PC-3 (cell line): Measurements from ENCODE around the gene KAZN. TPM values are rescaled to one million over a fixed set of nuclear protein-coding genes. Genes with fewer than 3 reads are reported as not detected.

Source experiments
- ATAC-seq: fragments of 200-7000 bp; cut with Tn5 transposase; 2 replicates; pipeline ENCODE4 v1.9.1; 2020; ENCODE audit warnings: mild to moderate bottlenecking, moderate library complexity
- BruUV-seq: library from RNA; stranded (reverse); fragments of 400-500 nt; replicated peaks from 2 replicates; lab custom pipeline; 2021; lab: Mats Ljungman, UMichigan
- CTCF ChIA-PET: fragments of 300-600 bp; sonication (Branson Sonifier 250); formaldehyde crosslinking; loops from one replicate; lab custom pipeline; 2022; ENCODE audit warnings: antibody characterized with exemption; lab: Charles Lee
- POLR2A ChIA-PET: fragments of 300-600 bp; sonication (Branson Sonifier 250); formaldehyde crosslinking; loops from one replicate; lab custom pipeline; 2022; ENCODE audit warnings: antibody characterized with exemption; ENCODE audit not compliant: unreplicated experiment; lab: Charles Lee
- DNase-seq: peaks from one replicate; pipeline ENCODE4 v3.0.0-alpha.2; 2015
- H2AFZ ChIP-seq: fragments of 300-600 bp; sonication (generic); 2 replicates; pipeline ENCODE4 v1.6.0; 2016; ENCODE audit warnings: antibody characterized with exemption, low read length
- H3F3A ChIP-seq: fragments of 300-600 bp; sonication (generic); one replicate; pipeline ENCODE4 v1.6.0; 2017; ENCODE audit warnings: antibody characterized with exemption, low read length, control low read depth, mild to moderate bottlenecking; ENCODE audit not compliant: unreplicated experiment
- H3K27ac ChIP-seq: fragments of 300-600 bp; sonication (generic); 2 replicates; pipeline ENCODE4 v1.5.1; 2016; ENCODE audit warnings: mild to moderate bottlenecking, low read length
- H3K27me3 ChIP-seq: fragments of 300-600 bp; sonication (generic); 2 replicates; pipeline ENCODE4 v1.6.1; 2016; ENCODE audit warnings: low read length, mixed read lengths
- H3K36me3 ChIP-seq: fragments of 300-600 bp; sonication (generic); 2 replicates; pipeline ENCODE4 v1.6.1; 2016; ENCODE audit warnings: low read depth, mixed run types, low read length, mixed read lengths
- H3K4me1 ChIP-seq: fragments of 300-600 bp; sonication (generic); 2 replicates; pipeline ENCODE4 v1.5.1; 2016; ENCODE audit warnings: low read length; ENCODE audit not compliant: insufficient read depth
- H3K4me2 ChIP-seq: fragments of 300-600 bp; sonication (generic); 2 replicates; pipeline ENCODE4 v1.6.0; 2016; ENCODE audit warnings: low read length
- H3K4me3 ChIP-seq: fragments of 300-600 bp; sonication (generic); 2 replicates; pipeline ENCODE4 v1.5.1; 2016; ENCODE audit warnings: mild to moderate bottlenecking, low read length, mixed read lengths
- H3K79me2 ChIP-seq: fragments of 300-600 bp; sonication (generic); 2 replicates; pipeline ENCODE4 v1.6.1; 2017; ENCODE audit warnings: low read length, mixed read lengths
- H3K9ac ChIP-seq: fragments of 300-600 bp; sonication (generic); 2 replicates; pipeline ENCODE4 v1.6.0; 2016; ENCODE audit warnings: mild to moderate bottlenecking, low read length
- H3K9me2 ChIP-seq: fragments of 300-600 bp; sonication (generic); replicated peaks from 2 replicates; pipeline ENCODE4 v1.6.1; 2016; ENCODE audit warnings: mixed run types, low read length, mixed read lengths
- H3K9me3 ChIP-seq: fragments of 300-600 bp; sonication (generic); 2 replicates; pipeline ENCODE4 v1.6.1; 2016; ENCODE audit warnings: low read length, mixed read lengths
- H4K20me1 ChIP-seq: fragments of 300-600 bp; sonication (generic); 2 replicates; pipeline ENCODE4 v1.6.1; 2016; ENCODE audit warnings: low read length, mixed read lengths
- CTCF ChIP-seq: fragments of 300-600 bp; sonication (generic); conservative IDR thresholded peaks from 2 replicates; pipeline ENCODE4 v1.5.1; 2017; ENCODE audit warnings: antibody characterized with exemption, low read depth, mild to moderate bottlenecking, low read length
- EZH2 ChIP-seq: fragments of 300-600 bp; sonication (generic); IDR thresholded peaks from one replicate; pipeline ENCODE4 v1.6.1; 2017; ENCODE audit warnings: antibody characterized with exemption, mild to moderate bottlenecking, low read length; ENCODE audit not compliant: unreplicated experiment
- EZH2phosphoT487 ChIP-seq: fragments of 300-600 bp; sonication (generic); IDR thresholded peaks from 2 replicates; pipeline ENCODE4 v1.6.1; 2018; ENCODE audit warnings: mild to moderate bottlenecking, antibody characterized with exemption, low read length, borderline replicate concordance
- intact Hi-C: fragments of 100-400 bp; cut with micrococcal nuclease; formaldehyde crosslinking; loops from 2 replicates; pipeline ENCODE4 v1.9.0; 2023
- total RNA-seq: library from RNA; depleted of rRNA; stranded (reverse); fragments of >200 nt; gene quantifications from 2 replicates; pipeline ENCODE4 v1.2.3, GENCODE V29; 2014

KAZN gene
- total RNA-seq, 1 experiment from 2014 or later: 2.0 TPM

GRCh38 chr1:14794136-14794768, 195.8 kb downstream of the KAZN start:
- CTCF ChIA-PET: no interaction called here
- no TSS peak for BruUV-seq
- no peaks in the 10 kb centered on the region for H4K20me1 ChIP-seq
- TF ChIP-seq CTCF (no peak), EZH2phosphoT487 (no peak), EZH2 (no peak)
- no peak overlapping the region for H3K9ac ChIP-seq
- intact Hi-C loops: no loop called here
- POLR2A ChIA-PET: no interaction called here
- no peaks in the 10 kb centered on the region for H3K36me3 ChIP-seq
- H3K79me2 ChIP-seq: no peaks in the 10 kb centered on the region
- H3K9me3 ChIP-seq: no peaks in the 10 kb centered on the region
- no peak overlapping the region for H3K27ac ChIP-seq
- no peak for DNase-seq
- no peak overlapping the region for H3K4me3 ChIP-seq
- no peak overlapping the region for H2AFZ ChIP-seq
- H3K4me1 ChIP-seq: no peaks in the 10 kb centered on the region
- H3K27me3 ChIP-seq: no peaks in the 10 kb centered on the region
- H3K9me2 ChIP-seq: no peaks in the 10 kb centered on the region
- no peak overlapping the region for H3K4me2 ChIP-seq
- no peaks in the 10 kb centered on the region for H3F3A ChIP-seq
- ATAC-seq: no peak

GRCh38 chr1:14794906-14795305, 196.4 kb downstream of the KAZN start:
- H3K4me3 ChIP-seq: no peak overlapping the region
- no peaks in the 10 kb centered on the region for H3K9me2 ChIP-seq
- H3K36me3 ChIP-seq: no peaks in the 10 kb centered on the region
- TF ChIP-seq CTCF (no peak), EZH2phosphoT487 (no peak), EZH2 (no peak)
- ATAC-seq: no peak
- no peak overlapping the region for H2AFZ ChIP-seq
- H3K9ac ChIP-seq: no peak overlapping the region
- ChIA-PET CTCF (no interaction called here), POLR2A (no interaction called here)
- H3F3A ChIP-seq: no peaks in the 10 kb centered on the region
- no peaks in the 10 kb centered on the region for H3K27me3 ChIP-seq
- H3K79me2 ChIP-seq: no peaks in the 10 kb centered on the region
- no peak for DNase-seq
- no peaks in the 10 kb centered on the region for H4K20me1 ChIP-seq
- BruUV-seq: no TSS peak
- no peaks in the 10 kb centered on the region for H3K9me3 ChIP-seq
- no peak overlapping the region for H3K4me2 ChIP-seq
- H3K27ac ChIP-seq: no peak overlapping the region
- intact Hi-C loops: no loop called here
- no peaks in the 10 kb centered on the region for H3K4me1 ChIP-seq

DNA sequence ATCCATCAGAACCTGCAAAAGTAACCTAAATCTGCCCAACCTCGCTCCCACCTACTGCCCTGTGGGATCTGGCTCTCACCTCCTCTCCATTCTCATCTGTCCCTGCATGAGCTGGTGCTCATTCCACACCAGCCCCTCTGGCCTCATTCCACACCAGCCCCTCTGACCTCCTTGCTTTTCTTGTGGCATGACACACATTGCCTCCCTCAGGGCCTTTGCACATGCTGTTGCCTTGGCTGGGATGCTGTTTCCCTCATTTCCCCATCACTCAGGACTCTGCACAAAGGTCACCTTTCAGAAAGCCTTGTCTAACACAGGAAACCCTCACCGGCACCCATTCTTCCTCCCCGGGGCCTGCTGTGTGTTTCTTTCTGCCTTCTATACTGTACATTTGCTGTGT, 197.1 kb downstream of the KAZN start:
- Histone ChIP-seq H3K9me2 (no peaks in the 10 kb centered on the region), H3K36me3 (no peaks in the 10 kb centered on the region), H3F3A (no peaks in the 10 kb centered on the region), H3K4me3 (no peak overlapping the region), H3K4me2 (no peak overlapping the region), H3K9ac (no peak overlapping the region), H4K20me1 (no peaks in the 10 kb centered on the region), H3K9me3 (no peaks in the 10 kb centered on the region), H2AFZ (no peak overlapping the region), H3K79me2 (no peaks in the 10 kb centered on the region), H3K4me1 (no peaks in the 10 kb centered on the region), H3K27ac (no peak overlapping the region), H3K27me3 (no peaks in the 10 kb centered on the region)
- DNase-seq (no peak), ATAC-seq (no peak)
- TF ChIP-seq EZH2 (no peak), CTCF (no peak), EZH2phosphoT487 (no peak)
- POLR2A ChIA-PET: no interaction called here
- intact Hi-C loops: no loop called here
- CTCF ChIA-PET: no interaction called here
- no TSS peak for BruUV-seq
